GM13977 (cell line): ENCODE data around the gene GGA1.

Experiments
- DNase-seq: peaks from one replicate; pipeline ENCODE4 v3.0.0; 2012; ENCODE audit warnings: low spot score
- in situ Hi-C: fragments of 300-500 bp; cut with MboI; formaldehyde crosslinking; loops from one replicate; pipeline ENCODE4 v1.12.0; 2022; ENCODE audit warnings: low sequenced_read_pairs, low pct_unique_long_range_greater_than_20kb, mixed read lengths, inconsistent platforms; ENCODE audit not compliant: unreplicated experiment
- TF ChIP-seq, protein P1 (sequence below): IDR thresholded peaks from 2 replicates; pipeline ENCODE4 v1.5.1; 2012; ENCODE audit warnings: mild to moderate bottlenecking, control low read depth; ENCODE audit not compliant: insufficient read depth; ENCODE audit errors: extremely low read depth, missing control alignments

GGA1 gene

GRCh38 chr22:37619991-37620390 lies 11.4 kb downstream of the GGA1 start:
- no peak for DNase-seq
- TF ChIP-seq, protein P1, sequence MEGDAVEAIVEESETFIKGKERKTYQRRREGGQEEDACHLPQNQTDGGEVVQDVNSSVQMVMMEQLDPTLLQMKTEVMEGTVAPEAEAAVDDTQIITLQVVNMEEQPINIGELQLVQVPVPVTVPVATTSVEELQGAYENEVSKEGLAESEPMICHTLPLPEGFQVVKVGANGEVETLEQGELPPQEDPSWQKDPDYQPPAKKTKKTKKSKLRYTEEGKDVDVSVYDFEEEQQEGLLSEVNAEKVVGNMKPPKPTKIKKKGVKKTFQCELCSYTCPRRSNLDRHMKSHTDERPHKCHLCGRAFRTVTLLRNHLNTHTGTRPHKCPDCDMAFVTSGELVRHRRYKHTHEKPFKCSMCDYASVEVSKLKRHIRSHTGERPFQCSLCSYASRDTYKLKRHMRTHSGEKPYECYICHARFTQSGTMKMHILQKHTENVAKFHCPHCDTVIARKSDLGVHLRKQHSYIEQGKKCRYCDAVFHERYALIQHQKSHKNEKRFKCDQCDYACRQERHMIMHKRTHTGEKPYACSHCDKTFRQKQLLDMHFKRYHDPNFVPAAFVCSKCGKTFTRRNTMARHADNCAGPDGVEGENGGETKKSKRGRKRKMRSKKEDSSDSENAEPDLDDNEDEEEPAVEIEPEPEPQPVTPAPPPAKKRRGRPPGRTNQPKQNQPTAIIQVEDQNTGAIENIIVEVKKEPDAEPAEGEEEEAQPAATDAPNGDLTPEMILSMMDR = no peak
- in situ Hi-C loops = loop anchor here (10.0 kb wide), 1 partner anchor 55 kb away; the partner anchor contains the start of gene LGALS1

DNA sequence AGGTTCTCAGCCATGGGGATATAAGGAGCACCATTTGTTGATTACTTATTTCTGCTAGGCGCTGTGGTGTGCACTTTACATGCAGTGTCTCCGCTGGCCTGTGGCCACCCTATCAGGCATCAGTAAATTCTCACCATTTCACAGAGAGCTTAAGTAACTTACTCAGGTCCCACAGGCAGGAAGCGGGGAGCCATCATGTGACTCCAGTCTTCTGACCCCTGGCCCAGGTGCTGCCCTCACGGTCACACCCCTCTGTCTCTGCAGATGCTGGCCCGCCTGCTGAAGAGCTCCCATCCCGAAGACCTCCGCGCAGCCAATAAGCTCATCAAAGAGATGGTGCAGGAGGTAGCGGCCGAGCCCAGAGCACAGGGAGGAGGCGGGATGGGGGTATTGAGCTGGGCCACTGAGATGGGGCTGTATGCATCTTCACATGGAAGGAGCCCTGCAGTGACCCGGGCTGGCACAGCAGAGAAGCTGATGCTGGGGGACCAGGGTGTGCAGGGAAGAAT lies 12.8 kb downstream of the GGA1 start:
- TF ChIP-seq, protein P1 = no peak
- in situ Hi-C loops = loop anchor here (10.0 kb wide), 1 partner anchor 53 kb away; the partner anchor contains the start of gene LGALS1
- DNase-seq = no peak

- in situ Hi-C loops = loop anchor here (10.0 kb wide), 1 partner anchor 51 kb away; the partner anchor contains the start of gene LGALS1
- TF ChIP-seq, protein P1 = peak; percentile 83
- peak; percentile 84 for DNase-seq
These were observed 14.7 kb downstream of the GGA1 start for GRCh38 chr22:37623075-37624016.

- no peak for DNase-seq
- in situ Hi-C loops = loop anchor here (10.0 kb wide), 1 partner anchor 51 kb away; the partner anchor contains the start of gene LGALS1
- TF ChIP-seq, protein P1 = no peak
These were observed 15.4 kb downstream of the GGA1 start for GRCh38 chr22:37624017-37624365.

GRCh38 chr22:37624876-37625275 lies 16.2 kb downstream of the GGA1 start:
- no peak for DNase-seq
- TF ChIP-seq, protein P1 = no peak
- in situ Hi-C loops = loop anchor here (10.0 kb wide), 1 partner anchor 50 kb away; the partner anchor contains the start of gene LGALS1

DNA sequence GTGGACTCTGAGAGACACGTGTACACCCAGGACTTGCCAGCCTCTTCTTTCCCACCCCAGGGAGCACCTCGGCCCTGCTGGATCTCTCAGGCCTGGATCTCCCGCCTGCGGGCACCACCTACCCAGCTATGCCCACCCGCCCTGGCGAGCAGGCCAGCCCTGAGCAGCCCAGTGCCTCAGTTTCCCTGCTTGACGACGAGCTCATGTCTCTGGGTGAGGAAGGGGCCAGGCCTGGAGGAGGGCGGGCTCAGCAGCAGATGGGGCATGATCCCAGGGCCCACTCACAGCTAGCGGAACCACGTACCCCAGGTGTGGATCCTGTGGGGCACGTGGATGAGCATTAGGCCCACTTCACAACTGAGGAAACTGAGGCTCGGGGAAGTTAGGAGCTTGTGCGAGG lies 17.1 kb downstream of the GGA1 start:
- in situ Hi-C loops = loop anchor here (10.0 kb wide), 1 partner anchor 49 kb away; the partner anchor contains the start of gene LGALS1
- TF ChIP-seq, protein P1 = no peak
- no peak for DNase-seq
